SU-DHL-6 (cell line): ENCODE measurements around the gene KCNK3.

Source experiments
- CTCF ChIP-seq: fragments of 200-600 bp; sonication (generic); IDR thresholded peaks from one replicate; pipeline ENCODE4 v1.5.1; 2017; ENCODE audit warnings: antibody characterized with exemption, mild to moderate bottlenecking, low read length, moderate library complexity; ENCODE audit not compliant: insufficient read depth, poor library complexity, severe bottlenecking
- EZH2phosphoT487 ChIP-seq: fragments of 200-600 bp; sonication (generic), shearing (Covaris generic); conservative IDR thresholded peaks from 2 replicates; pipeline ENCODE4 v1.6.1; 2018; ENCODE audit warnings: mild to moderate bottlenecking, antibody characterized with exemption, low read length, moderate library complexity, mixed read lengths

DNA sequence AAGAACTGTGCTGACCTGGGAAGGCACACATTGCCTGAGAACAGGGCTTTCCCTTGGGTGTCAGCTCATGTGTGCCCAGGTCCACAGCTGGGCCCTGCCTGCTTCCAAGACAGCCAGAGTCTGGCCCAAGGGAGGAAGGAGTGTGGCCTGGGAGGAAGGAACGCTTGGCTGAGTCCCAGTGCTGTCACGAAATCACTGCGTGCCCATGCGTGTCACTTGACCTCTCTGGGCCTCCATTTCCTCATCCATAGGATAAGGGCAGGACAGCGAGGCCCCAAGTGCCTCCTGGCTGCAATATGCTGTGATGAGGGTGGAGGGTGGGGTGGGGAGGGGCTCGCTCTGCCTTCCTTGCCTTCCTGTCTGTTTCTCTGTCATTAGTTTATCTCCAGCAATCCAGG is 642 bp upstream of the KCNK3 start:
- TF ChIP-seq CTCF (no peak), EZH2phosphoT487 (no peak)
